Measurements from ENCODE around the gene CNTN3.

Gene CNTN3

GRCh38 chr3:74614107-74614967 is at the start of gene CNTN3:
Gene CNTN3 (minus strand): TSS chr3:74614659. CDS start chr3:74521112, 93,547 bp downstream.
- no peak for TF ChIP-seq CTCF (IDR thresholded peaks at IDR 0.05; ENCODE audit: low read depth, low read length)
- TF ChIP-seq MYC (IDR thresholded peaks at IDR 0.05; ENCODE audit: low read depth, low read length): no peak
- TF ChIP-seq MAX (IDR thresholded peaks at IDR 0.05; ENCODE audit: low read depth, low read length): no peak
- TF ChIP-seq POLR2A (IDR thresholded peaks at IDR 0.05; ENCODE audit: extremely low read depth, insufficient read length): no peak
- no peak within 1 kb of the TSS for H3K4me3 ChIP-seq (ENCODE audit: low read depth, low read length)
- DNase-seq (ENCODE audit: low read depth): no peak

GRCh38 chr3:74663178-74663577 is 48.7 kb upstream of the CNTN3 start:
- TF ChIP-seq MYC (IDR thresholded peaks at IDR 0.05; ENCODE audit: low read depth, low read length) (no peak), MAX (IDR thresholded peaks at IDR 0.05; ENCODE audit: low read depth, low read length) (no peak), POLR2A (IDR thresholded peaks at IDR 0.05; ENCODE audit: extremely low read depth, insufficient read length) (no peak), CTCF (IDR thresholded peaks at IDR 0.05; ENCODE audit: low read depth, low read length) (no peak)

GRCh38 chr3:74661672-74662071 is 47.2 kb upstream of the CNTN3 start:
- TF ChIP-seq MYC (IDR thresholded peaks at IDR 0.05; ENCODE audit: low read depth, low read length) (no peak), CTCF (IDR thresholded peaks at IDR 0.05; ENCODE audit: low read depth, low read length) (no peak), POLR2A (IDR thresholded peaks at IDR 0.05; ENCODE audit: extremely low read depth, insufficient read length) (no peak), MAX (IDR thresholded peaks at IDR 0.05; ENCODE audit: low read depth, low read length) (no peak)
- no peak overlapping the region for H3K4me3 ChIP-seq (ENCODE audit: low read depth, low read length)
- peak; percentile 3 for DNase-seq (ENCODE audit: low read depth)

More at GRCh38 chr3:74663178-74663577, 48.7 kb upstream of the CNTN3 start:
- no peak for DNase-seq (ENCODE audit: low read depth)
- no peak overlapping the region for H3K4me3 ChIP-seq (ENCODE audit: low read depth, low read length)

- no peak for TF ChIP-seq CTCF (IDR thresholded peaks at IDR 0.05; ENCODE audit: low read depth, low read length)
- TF ChIP-seq MYC (IDR thresholded peaks at IDR 0.05; ENCODE audit: low read depth, low read length): no peak
- no peak for TF ChIP-seq POLR2A (IDR thresholded peaks at IDR 0.05; ENCODE audit: extremely low read depth, insufficient read length)
- no peak for TF ChIP-seq MAX (IDR thresholded peaks at IDR 0.05; ENCODE audit: low read depth, low read length)
- DNase-seq (ENCODE audit: low read depth): no peak
- H3K4me3 ChIP-seq (ENCODE audit: low read depth, low read length): no peak overlapping the region
These were observed 37.4 kb upstream of the CNTN3 start for GRCh38 chr3:74651885-74652284.

GRCh38 chr3:74651292-74651691 is 36.8 kb upstream of the CNTN3 start:
- no peak for DNase-seq (ENCODE audit: low read depth)
- no peak for TF ChIP-seq POLR2A (IDR thresholded peaks at IDR 0.05; ENCODE audit: extremely low read depth, insufficient read length)
- TF ChIP-seq MAX (IDR thresholded peaks at IDR 0.05; ENCODE audit: low read depth, low read length): no peak
- TF ChIP-seq CTCF (IDR thresholded peaks at IDR 0.05; ENCODE audit: low read depth, low read length): no peak
- no peak overlapping the region for H3K4me3 ChIP-seq (ENCODE audit: low read depth, low read length)
